CD8-positive, alpha-beta memory T cell (primary cell): Measurements from ENCODE around the gene NT5M. TPM values are rescaled to one million over a fixed set of nuclear protein-coding genes. Genes with fewer than 3 reads are reported as not detected.

Experiments
- CTCF ChIA-PET: fragments of 350-600 bp; sonication (Branson Sonifier 250); formaldehyde crosslinking; loops from one replicate; lab custom pipeline; 2021; ENCODE audit warnings: antibody characterized with exemption; lab: Charles Lee
- POLR2A ChIA-PET: fragments of 350-600 bp; sonication (Branson Sonifier 250); formaldehyde crosslinking; loops from one replicate; lab custom pipeline; 2021; ENCODE audit warnings: antibody characterized with exemption; lab: Charles Lee
- DNase-seq, 5 donors: peaks; one replicate each; pipeline versions ENCODE4 v3.0.0 to v3.0.0-alpha.2; 2020 to 2022; ENCODE audit warnings: mixed read lengths in 1 of 5
- H3K27ac ChIP-seq: one replicate; pipeline ENCODE4 v1.7.0; 2013; ENCODE audit warnings: low read depth, mild to moderate bottlenecking, low read length, moderate library complexity
- H3K27me3 ChIP-seq: 2 replicates; pipeline ENCODE4 v1.7.0; 2013; ENCODE audit warnings: low read length, mild to moderate bottlenecking; ENCODE audit not compliant: insufficient read depth, poor library complexity, severe bottlenecking
- H3K36me3 ChIP-seq: 2 replicates; pipeline ENCODE4 v1.7.0; 2013; ENCODE audit warnings: mild to moderate bottlenecking, low read length, moderate library complexity; ENCODE audit not compliant: insufficient read depth
- H3K4me1 ChIP-seq: 2 replicates; pipeline ENCODE4 v1.7.0; 2013; ENCODE audit warnings: mild to moderate bottlenecking, low read length, moderate library complexity; ENCODE audit not compliant: insufficient read depth
- H3K4me3 ChIP-seq: 2 replicates; pipeline ENCODE4 v1.7.0; 2013; ENCODE audit warnings: mild to moderate bottlenecking, low read length
- H3K9me3 ChIP-seq: 2 replicates; pipeline ENCODE4 v1.7.0; 2013; ENCODE audit warnings: mild to moderate bottlenecking, low read length
- H3K27ac Mint-ChIP-seq, 8 donors: one replicate each; pipeline ENCODE4 v1.8.0; 2020 to 2021; ENCODE audit warnings: mixed read lengths in 8 of 8, mild to moderate bottlenecking in 6 of 8, inconsistent platforms in 3 of 8, moderate library complexity in 3 of 8
- H3K27me3 Mint-ChIP-seq, 2 donors: one replicate each; pipeline ENCODE4 v1.8.0; 2020 to 2021; ENCODE audit warnings: mixed read lengths in 2 of 2, mild to moderate bottlenecking in 1 of 2, moderate library complexity in 1 of 2
- H3K36me3 Mint-ChIP-seq, 3 donors: one replicate each; pipeline ENCODE4 v1.8.0; 2020 to 2021; ENCODE audit warnings: mixed read lengths in 3 of 3, inconsistent platforms in 1 of 3, mild to moderate bottlenecking in 1 of 3
- H3K4me1 Mint-ChIP-seq, 3 donors: one replicate each; pipeline ENCODE4 v1.8.0; 2020 to 2021; ENCODE audit warnings: mixed read lengths in 3 of 3, inconsistent platforms in 1 of 3, mild to moderate bottlenecking in 1 of 3
- H3K4me3 Mint-ChIP-seq, 7 donors: one replicate each; pipeline ENCODE4 v1.8.0; 2020 to 2021; ENCODE audit warnings: mixed read lengths in 7 of 7, mild to moderate bottlenecking in 6 of 7, moderate library complexity in 4 of 7, inconsistent platforms in 2 of 7
- H3K9me3 Mint-ChIP-seq, 5 donors: one replicate each; pipeline ENCODE4 v1.8.0; 2020 to 2022; ENCODE audit warnings: mixed read lengths in 5 of 5, mild to moderate bottlenecking in 3 of 5, moderate library complexity in 2 of 5, inconsistent platforms in 1 of 5
- polyA plus RNA-seq: library from polyadenylated mRNA; unstranded; fragments of 300-500 nt; fragmentation: Illumina TruSeq; gene quantifications from one replicate; pipeline ENCODE4 v1.2.3, GENCODE V29; 2021
- total RNA-seq, 2 experiments: library from RNA; stranded (reverse); gene quantifications; one replicate each; pipeline ENCODE4 v1.2.3, GENCODE V29; 2021

The NT5M gene
- total and polyA plus RNA-seq, 3 experiments from 2014 or later = 3.0 to 6.6 (median 5.4) TPM

- Histone ChIP-seq H3K27me3 (no peaks in the 10 kb centered on the region), H3K9me3 (no peaks in the 10 kb centered on the region), H3K4me3 (no peak overlapping the region), H3K27ac (no peak overlapping the region), H3K4me1 (peaks cover 22% of the 10 kb centered on the region), H3K36me3 (no peaks in the 10 kb centered on the region)
- Mint-ChIP-seq H3K9me3 (no peaks in the 10 kb centered on the region), H3K4me3 (peak overlapping the region in 2 of 7 donors; percentile 26 to 39), H3K4me1 (peaks cover 28 to 39% (median 34%) of the 10 kb centered on the region in 3 donors), H3K36me3 (peaks cover 0 to 2% (median 0%) of the 10 kb centered on the region in 3 donors), H3K27ac (peak overlapping the region in 2 of 8 donors; percentile 66 to 83), H3K27me3 (no peaks in the 10 kb centered on the region)
- POLR2A ChIA-PET = no interaction called here
- CTCF ChIA-PET = no interaction called here
- DNase-seq = no peak
Observed at GRCh38 chr17:17394494-17394893, 91.3 kb downstream of the NT5M start.

- H3K4me1 ChIP-seq = peaks cover 22% of the 10 kb centered on the region
- Mint-ChIP-seq H3K27me3 (no peaks in the 10 kb centered on the region), H3K4me3 (no peak overlapping the region), H3K9me3 (no peaks in the 10 kb centered on the region), H3K27ac (no peak overlapping the region), H3K4me1 (peaks cover 32 to 41% (median 38%) of the 10 kb centered on the region in 3 donors), H3K36me3 (peaks cover 0 to 2% (median 0%) of the 10 kb centered on the region in 3 donors)
- H3K36me3 ChIP-seq = no peaks in the 10 kb centered on the region
- ChIA-PET CTCF (no interaction called here), POLR2A (no interaction called here)
- no peaks in the 10 kb centered on the region for H3K9me3 ChIP-seq
- H3K4me3 ChIP-seq = no peak overlapping the region
- no peak for DNase-seq
- H3K27me3 ChIP-seq = no peaks in the 10 kb centered on the region
- no peak overlapping the region for H3K27ac ChIP-seq
Observed at GRCh38 chr17:17395246-17395802, 92.2 kb downstream of the NT5M start.

- Histone ChIP-seq H3K4me1 (peaks cover 22% of the 10 kb centered on the region), H3K27me3 (no peaks in the 10 kb centered on the region), H3K27ac (no peak overlapping the region), H3K36me3 (no peaks in the 10 kb centered on the region), H3K4me3 (no peak overlapping the region), H3K9me3 (no peaks in the 10 kb centered on the region)
- POLR2A ChIA-PET = no interaction called here
- no peaks in the 10 kb centered on the region for H3K9me3 Mint-ChIP-seq
- CTCF ChIA-PET = no interaction called here
- H3K27ac Mint-ChIP-seq = no peak overlapping the region
- no peak for DNase-seq
- no peak overlapping the region for H3K4me3 Mint-ChIP-seq
- H3K36me3 Mint-ChIP-seq = peaks cover 0 to 2% (median 0%) of the 10 kb centered on the region in 3 donors
- peaks cover 33 to 47% (median 43%) of the 10 kb centered on the region in 3 donors for H3K4me1 Mint-ChIP-seq
- H3K27me3 Mint-ChIP-seq = no peaks in the 10 kb centered on the region
Observed at GRCh38 chr17:17395885-17396284, 92.7 kb downstream of the NT5M start.

Other genes starting within 250 kb of the NT5M start
- gene PLD6, start 97.0 kb upstream of the NT5M start, total RNA-seq = 10 to 100 TPM; 26.5 to 28.4 TPM
- gene PLD6, start 97.0 kb upstream of the NT5M start, polyA plus RNA-seq = 6.9 TPM
- gene FLCN, start 66.2 kb upstream of the NT5M start, total RNA-seq = 10 to 100 TPM; 26.9 to 30.7 TPM
- 3.8 TPM for gene FLCN, start 66.2 kb upstream of the NT5M start, polyA plus RNA-seq
- gene COPS3, start 22.1 kb upstream of the NT5M start, total RNA-seq = 100 to 1,000 TPM; 132 to 137 TPM
- 86.3 TPM for gene COPS3, start 22.1 kb upstream of the NT5M start, polyA plus RNA-seq
- 10 to 100 TPM; 13.5 to 13.8 TPM for gene MED9, start 173.6 kb downstream of the NT5M start, total RNA-seq
- 17.9 TPM for gene MED9, start 173.6 kb downstream of the NT5M start, polyA plus RNA-seq
- 1 to 10 TPM; 1.0 to 1.1 TPM for gene RASD1, start 193.0 kb downstream of the NT5M start, total RNA-seq
- gene RASD1, start 193.0 kb downstream of the NT5M start, polyA plus RNA-seq = 1.0 TPM